ENCODE data around the gene ZNF462.

- TF ChIP-seq REST (IDR thresholded peaks at IDR 0.05; ENCODE audit: unreplicated experiment) (no peak), CTCF (conservative IDR thresholded peaks at IDR 0.05; ENCODE audit: low read depth in 2 of 2) (no peak), POLR2AphosphoS5 (IDR thresholded peaks at IDR 0.05; ENCODE audit: low read depth) (no peak), CREB1 (CRISPR knock-in tag; IDR thresholded peaks at IDR 0.05; ENCODE audit: low read depth) (no peak), ZNF114 (CRISPR knock-in tag; IDR thresholded peaks at IDR 0.05) (no peak), EZH2 (IDR thresholded peaks at IDR 0.05; ENCODE audit: low read depth, unreplicated experiment) (no peak), JUNB (IDR thresholded peaks at IDR 0.05; ENCODE audit: unreplicated experiment) (no peak), EZH2phosphoT487 (IDR thresholded peaks at IDR 0.05; ENCODE audit: unreplicated experiment) (no peak), STAT1 (IDR thresholded peaks at IDR 0.05; ENCODE audit: unreplicated experiment) (no peak), ZNF331 (CRISPR knock-in tag; IDR thresholded peaks at IDR 0.05; ENCODE audit: low read depth) (no peak), ETS1 (IDR thresholded peaks at IDR 0.05) (no peak)
Observed at GRCh38 chr9:106927916-106928315, 65.0 kb downstream of the ZNF462 start.
